HepG2 (cell line): ENCODE data around the gene ANXA9. TPM values are rescaled to one million over a fixed set of nuclear protein-coding genes. Genes with fewer than 3 reads are reported as not detected.

Experiments
- ATM ChIP-seq: fragments of 450-650 bp; IDR thresholded peaks from 2 replicates; pipeline ENCODE4 v1.7.1; 2017; ENCODE audit warnings: mild to moderate bottlenecking, borderline replicate concordance
- GATA4 ChIP-seq: sonication (generic); IDR thresholded peaks from 2 replicates; pipeline ENCODE4 v1.6.1; 2016; ENCODE audit warnings: antibody characterized with exemption, low read depth, borderline replicate concordance
- GFI1 ChIP-seq: sonication (generic); formaldehyde crosslinking; IDR thresholded peaks from 2 replicates; pipeline ENCODE4 v1.5.0; 2020; ENCODE audit warnings: missing genetic modification reagents, mild to moderate bottlenecking, borderline replicate concordance
- GTF3A ChIP-seq: sonication (generic); formaldehyde crosslinking; conservative IDR thresholded peaks from 2 replicates; pipeline ENCODE4 v1.4.0; 2020; ENCODE audit warnings: mild to moderate bottlenecking, missing genetic modification reagents
- MAFF ChIP-seq: IDR thresholded peaks from 2 replicates; pipeline ENCODE4 v1.6.1; 2011; ENCODE audit warnings: low read depth, low read length, improper control_type of control experiment
- NR1H2 ChIP-seq: sonication (generic); formaldehyde crosslinking; IDR thresholded peaks from 2 replicates; pipeline ENCODE4 v1.8.1; 2022; ENCODE audit warnings: low read depth, missing genetic modification reagents, borderline replicate concordance
- PRMT3 ChIP-seq: sonication (generic); formaldehyde crosslinking; IDR thresholded peaks from 2 replicates; pipeline ENCODE4 v1.8.1; 2022; ENCODE audit warnings: low read depth, mild to moderate bottlenecking, moderate library complexity, missing genetic modification reagents, borderline replicate concordance
- RAD21 ChIP-seq: fragments of 450-650 bp; formaldehyde crosslinking; IDR thresholded peaks from 2 replicates; pipeline ENCODE4 v1.5.0; 2020; ENCODE audit warnings: mild to moderate bottlenecking
- SAP130 ChIP-seq: IDR thresholded peaks from 2 replicates; pipeline ENCODE4 v1.6.1; 2016; ENCODE audit warnings: low read depth
- SOX13 ChIP-seq, 3 experiments: fragments of 450-650 bp in 1 of 3; sonication (generic) in 1 of 3; formaldehyde crosslinking in 1 of 3; IDR thresholded peaks in 2 of 3; conservative IDR thresholded peaks in 1 of 3; 2 replicates each; pipeline versions ENCODE4 v1.5.0 to v1.6.1; 2016 to 2020; ENCODE audit warnings: antibody characterized with exemption in 1 of 3, mild to moderate bottlenecking in 1 of 3, missing compliant biosample characterization in 1 of 3, missing genetic modification reagents in 1 of 3, moderate library complexity in 1 of 3
- ZFX ChIP-seq: sonication (generic); formaldehyde crosslinking; IDR thresholded peaks from 2 replicates; pipeline ENCODE4 v1.4.0; 2020; ENCODE audit warnings: mild to moderate bottlenecking, low read depth, missing genetic modification reagents, moderate library complexity
- ZNF10 ChIP-seq: sonication (generic); formaldehyde crosslinking; IDR thresholded peaks from 2 replicates; pipeline ENCODE4 v1.4.0; 2020; ENCODE audit warnings: mild to moderate bottlenecking, low read depth, missing genetic modification reagents, borderline replicate concordance
- ZNF720 ChIP-seq: sonication (generic); formaldehyde crosslinking; IDR thresholded peaks from 2 replicates; pipeline ENCODE4 v1.4.0; 2020; ENCODE audit warnings: missing genetic modification reagents
- polyA plus RNA-seq, 8 experiments: library from polyadenylated mRNA; depleted of rRNA in 3 of 8; stranded (reverse) in 7 of 8; unstranded in 1 of 8; fragments of >200 nt; fragmentation: Illumina TruSeq in 4 of 8; extraction: Trizol in 4 of 8; gene quantifications; 2 replicates each; pipeline versions ENCODE4 v1.2.1 to v1.2.3, GENCODE V29; 2011 to 2016; ENCODE audit warnings: low read depth in 4 of 8, missing spikeins in 1 of 8, mixed read lengths in 1 of 8; ENCODE audit not compliant: insufficient read depth in 1 of 8
- total RNA-seq, 5 experiments: library from RNA; depleted of rRNA; stranded (reverse); fragments of >200 nt; fragmentation: Illumina TruSeq; extraction: Trizol; gene quantifications; 2 replicates each; pipeline ENCODE4 v1.2.3, GENCODE V29; 2016; ENCODE audit warnings: low read depth in 1 of 5
- TF ChIP-seq, protein P1 (sequence below): sonication (generic); formaldehyde crosslinking; IDR thresholded peaks from one replicate; pipeline ENCODE4 v1.5.1; 2020; ENCODE audit warnings: mild to moderate bottlenecking, missing genetic modification reagents; ENCODE audit errors: not compliant biosample characterization
- TF ChIP-seq, protein P2 (sequence below): sonication (generic); formaldehyde crosslinking; IDR thresholded peaks from 2 replicates; pipeline ENCODE4 v1.4.0; 2020; ENCODE audit warnings: missing genetic modification reagents

ANXA9 gene
- total and polyA plus RNA-seq, 2 of the 13 experiments (the other 11 are each of a cell fraction or from before 2014, with no cell fraction given) = 13.3 to 23.9 TPM

DNA sequence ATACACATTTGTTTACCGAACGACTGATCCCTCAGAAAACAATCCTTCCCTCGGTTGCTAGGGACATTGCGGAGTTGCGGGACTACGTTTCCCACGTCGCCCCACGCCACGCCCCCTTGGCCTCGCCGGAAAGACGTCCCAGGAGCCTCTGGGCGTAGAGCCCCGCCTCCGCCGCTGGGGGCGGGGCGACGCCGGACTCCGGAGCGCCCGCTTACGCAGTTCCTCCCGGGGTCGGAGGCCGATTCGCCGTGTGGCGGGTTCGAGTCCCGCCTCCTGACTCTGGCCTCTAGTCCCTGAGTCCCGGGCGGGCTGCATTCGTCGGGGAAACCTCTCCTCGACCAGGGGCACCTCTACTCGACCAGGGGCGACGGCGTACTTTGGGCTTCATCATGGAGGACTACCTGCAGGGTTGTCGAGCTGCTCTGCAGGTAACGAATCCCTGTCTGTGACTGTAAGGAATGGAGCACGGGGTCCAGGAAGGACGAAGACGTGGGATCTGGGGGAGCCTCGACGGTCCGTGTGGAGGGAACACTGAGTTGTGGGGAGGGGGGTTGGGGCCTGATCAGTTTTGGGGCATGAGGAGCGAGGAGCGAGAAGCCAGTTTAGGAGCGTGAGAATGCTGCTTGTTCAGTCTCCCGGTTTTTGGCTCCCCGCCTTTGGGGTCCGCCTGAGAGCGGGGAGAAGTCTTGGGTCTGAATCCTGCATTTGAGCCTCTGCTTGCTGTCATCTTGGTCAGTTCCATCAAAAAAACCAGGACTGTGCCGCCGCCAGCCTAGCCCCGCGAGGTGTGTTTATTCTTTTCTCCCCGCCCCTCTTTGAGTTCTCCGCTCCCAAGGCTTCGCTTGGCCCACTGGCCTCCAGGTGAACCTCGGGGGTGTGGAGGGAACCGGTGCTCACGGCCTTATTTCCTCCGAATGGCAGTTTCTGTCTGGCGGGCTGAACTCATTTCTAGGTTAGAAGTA, 26.4 kb downstream of the ANXA9 start, which contains the start of gene PRUNE1 (continued):
- TF ChIP-seq, protein P1, sequence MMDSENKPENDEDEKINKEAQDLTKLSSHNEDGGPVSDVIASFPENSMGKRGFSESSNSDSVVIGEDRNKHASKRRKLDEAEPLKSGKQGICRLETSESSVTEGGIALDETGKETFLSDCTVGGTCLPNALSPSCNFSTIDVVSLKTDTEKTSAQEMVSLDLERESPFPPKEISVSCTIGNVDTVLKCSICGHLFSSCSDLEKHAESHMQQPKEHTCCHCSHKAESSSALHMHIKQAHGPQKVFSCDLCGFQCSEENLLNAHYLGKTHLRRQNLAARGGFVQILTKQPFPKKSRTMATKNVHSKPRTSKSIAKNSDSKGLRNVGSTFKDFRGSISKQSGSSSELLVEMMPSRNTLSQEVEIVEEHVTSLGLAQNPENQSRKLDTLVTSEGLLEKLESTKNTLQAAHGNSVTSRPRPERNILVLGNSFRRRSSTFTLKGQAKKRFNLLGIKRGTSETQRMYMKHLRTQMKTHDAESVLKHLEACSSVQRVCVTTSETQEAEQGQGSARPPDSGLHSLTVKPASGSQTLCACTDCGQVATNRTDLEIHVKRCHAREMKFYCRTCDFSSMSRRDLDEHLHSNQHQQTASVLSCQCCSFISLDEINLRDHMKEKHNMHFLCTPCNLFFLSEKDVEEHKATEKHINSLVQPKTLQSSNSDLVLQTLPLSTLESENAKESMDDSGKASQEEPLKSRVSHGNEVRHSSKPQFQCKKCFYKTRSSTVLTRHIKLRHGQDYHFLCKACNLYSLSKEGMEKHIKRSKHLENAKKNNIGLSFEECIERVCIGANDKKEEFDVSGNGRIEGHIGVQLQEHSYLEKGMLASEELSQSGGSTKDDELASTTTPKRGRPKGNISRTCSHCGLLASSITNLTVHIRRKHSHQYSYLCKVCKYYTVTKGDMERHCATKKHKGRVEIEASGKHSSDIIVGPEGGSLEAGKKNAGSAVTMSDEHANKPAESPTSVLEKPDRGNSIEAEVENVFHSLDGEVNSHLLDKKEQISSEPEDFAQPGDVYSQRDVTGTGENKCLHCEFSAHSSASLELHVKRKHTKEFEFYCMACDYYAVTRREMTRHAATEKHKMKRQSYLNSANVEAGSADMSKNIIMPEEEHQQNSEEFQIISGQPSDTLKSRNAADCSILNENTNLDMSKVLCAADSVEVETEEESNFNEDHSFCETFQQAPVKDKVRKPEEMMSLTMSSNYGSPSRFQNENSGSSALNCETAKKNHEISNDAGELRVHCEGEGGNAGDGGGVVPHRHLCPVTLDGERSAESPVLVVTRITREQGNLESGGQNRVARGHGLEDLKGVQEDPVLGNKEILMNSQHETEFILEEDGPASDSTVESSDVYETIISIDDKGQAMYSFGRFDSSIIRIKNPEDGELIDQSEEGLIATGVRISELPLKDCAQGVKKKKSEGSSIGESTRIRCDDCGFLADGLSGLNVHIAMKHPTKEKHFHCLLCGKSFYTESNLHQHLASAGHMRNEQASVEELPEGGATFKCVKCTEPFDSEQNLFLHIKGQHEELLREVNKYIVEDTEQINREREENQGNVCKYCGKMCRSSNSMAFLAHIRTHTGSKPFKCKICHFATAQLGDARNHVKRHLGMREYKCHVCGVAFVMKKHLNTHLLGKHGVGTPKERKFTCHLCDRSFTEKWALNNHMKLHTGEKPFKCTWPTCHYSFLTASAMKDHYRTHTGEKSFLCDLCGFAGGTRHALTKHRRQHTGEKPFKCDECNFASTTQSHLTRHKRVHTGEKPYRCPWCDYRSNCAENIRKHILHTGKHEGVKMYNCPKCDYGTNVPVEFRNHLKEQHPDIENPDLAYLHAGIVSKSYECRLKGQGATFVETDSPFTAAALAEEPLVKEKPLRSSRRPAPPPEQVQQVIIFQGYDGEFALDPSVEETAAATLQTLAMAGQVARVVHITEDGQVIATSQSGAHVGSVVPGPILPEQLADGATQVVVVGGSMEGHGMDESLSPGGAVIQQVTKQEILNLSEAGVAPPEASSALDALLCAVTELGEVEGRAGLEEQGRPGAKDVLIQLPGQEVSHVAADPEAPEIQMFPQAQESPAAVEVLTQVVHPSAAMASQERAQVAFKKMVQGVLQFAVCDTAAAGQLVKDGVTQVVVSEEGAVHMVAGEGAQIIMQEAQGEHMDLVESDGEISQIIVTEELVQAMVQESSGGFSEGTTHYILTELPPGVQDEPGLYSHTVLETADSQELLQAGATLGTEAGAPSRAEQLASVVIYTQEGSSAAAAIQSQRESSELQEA (CRISPR knock-in tag) = peak; percentile 56
- TF ChIP-seq ZNF720 (CRISPR knock-in tag) (no peak), SOX13 (IDR thresholded peaks at IDR 0.05) (no peak), SOX13 (CRISPR knock-in tag; conservative IDR thresholded peaks at IDR 0.05 in 1 of 2, IDR thresholded peaks at IDR 0.05 in 1 of 2) (peak in 1 of 2 experiments; percentile 40; a peak in 1 of 4 replicates), GTF3A (CRISPR knock-in tag) (peak; percentile 87; the same call in 1 of the 2 replicates), ATM (no peak), RAD21 (CRISPR knock-in tag) (0 out of 2 replicates have a peak, but pooled peaks have one; percentile 4), GATA4 (peak; percentile 36; the same call in 1 of the 2 replicates), GFI1 (peak; percentile 70; the same call in 1 of the 2 replicates), ZNF10 (CRISPR knock-in tag) (no peak), ZFX (CRISPR knock-in tag) (peak; percentile 63), SAP130 (CRISPR knock-in tag) (peak; percentile 76), PRMT3 (CRISPR knock-in tag) (no peak), NR1H2 (CRISPR knock-in tag) (no peak), MAFF (no peak)
- TF ChIP-seq, protein P2, sequence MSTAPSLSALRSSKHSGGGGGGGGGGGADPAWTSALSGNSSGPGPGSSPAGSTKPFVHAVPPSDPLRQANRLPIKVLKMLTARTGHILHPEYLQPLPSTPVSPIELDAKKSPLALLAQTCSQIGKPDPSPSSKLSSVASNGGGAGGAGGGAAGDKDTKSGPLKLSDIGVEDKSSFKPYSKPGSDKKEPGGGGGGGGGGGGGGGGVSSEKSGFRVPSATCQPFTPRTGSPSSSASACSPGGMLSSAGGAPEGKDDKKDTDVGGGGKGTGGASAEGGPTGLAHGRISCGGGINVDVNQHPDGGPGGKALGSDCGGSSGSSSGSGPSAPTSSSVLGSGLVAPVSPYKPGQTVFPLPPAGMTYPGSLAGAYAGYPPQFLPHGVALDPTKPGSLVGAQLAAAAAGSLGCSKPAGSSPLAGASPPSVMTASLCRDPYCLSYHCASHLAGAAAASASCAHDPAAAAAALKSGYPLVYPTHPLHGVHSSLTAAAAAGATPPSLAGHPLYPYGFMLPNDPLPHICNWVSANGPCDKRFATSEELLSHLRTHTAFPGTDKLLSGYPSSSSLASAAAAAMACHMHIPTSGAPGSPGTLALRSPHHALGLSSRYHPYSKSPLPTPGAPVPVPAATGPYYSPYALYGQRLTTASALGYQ (CRISPR knock-in tag) = peak; percentile 79; the same call in 1 of the 2 replicates
